IMR-90 (cell line): Measurements from ENCODE around the gene NIT1. TPM values are rescaled to one million over a fixed set of nuclear protein-coding genes. Genes with fewer than 3 reads are reported as not detected.

ENCODE experiments used
- ATAC-seq: fragments of 200-7000 bp; cut with Tn5 transposase; 2 replicates; pipeline ENCODE4 v1.9.1; 2020; ENCODE audit warnings: low read depth, mild to moderate bottlenecking, moderate library complexity
- BruUV-seq: library from RNA; stranded (reverse); fragments of 400-500 nt; replicated peaks from 2 replicates; lab custom pipeline; 2021; lab: Mats Ljungman, UMichigan
- CTCF ChIA-PET: fragments of 300-600 bp; formaldehyde crosslinking; extraction: SDS; loops from one replicate; lab custom pipeline; 2021; ENCODE audit warnings: antibody characterized with exemption; lab: Yijun Ruan, JAX
- POLR2A ChIA-PET: fragments of 300-600 bp; sonication (Branson Sonifier 250); formaldehyde crosslinking; loops from one replicate; lab custom pipeline; 2022; ENCODE audit warnings: antibody characterized with exemption; ENCODE audit not compliant: unreplicated experiment; lab: Charles Lee
- DNase-seq: peaks from one replicate; pipeline ENCODE4 v3.0.0; 2013
- H2AFZ ChIP-seq: replicated peaks from 2 replicates; pipeline ENCODE3; 2013; ENCODE audit warnings: low read length, mild to moderate bottlenecking; ENCODE audit not compliant: poor library complexity
- H2AK5ac ChIP-seq: 2 replicates; pipeline ENCODE4 v1.6.1; 2013; ENCODE audit warnings: low read depth, low read length, inconsistent platforms
- H2AK9ac ChIP-seq: replicated peaks from 2 replicates; pipeline ENCODE3; 2013; ENCODE audit warnings: mild to moderate bottlenecking, low read depth, low read length, moderate library complexity; ENCODE audit not compliant: poor library complexity
- H2BK120ac ChIP-seq: 2 replicates; pipeline ENCODE4 v1.6.1; 2013; ENCODE audit warnings: low read depth, low read length, inconsistent platforms
- H2BK15ac ChIP-seq: 3 replicates; pipeline ENCODE4 v1.6.1; 2013; ENCODE audit warnings: low read depth, low read length, inconsistent platforms
- H2BK20ac ChIP-seq: 2 replicates; pipeline ENCODE4 v1.6.1; 2013; ENCODE audit warnings: low read depth, mild to moderate bottlenecking, inconsistent platforms, low read length, moderate library complexity
- H2BK5ac ChIP-seq: 2 replicates; pipeline ENCODE4 v1.6.1; 2013; ENCODE audit warnings: mild to moderate bottlenecking, low read depth, low read length, inconsistent platforms; ENCODE audit not compliant: poor library complexity, severe bottlenecking
- H3K14ac ChIP-seq: replicated peaks from 2 replicates; pipeline ENCODE4 v1.6.1; 2013; ENCODE audit warnings: low read depth, low read length, inconsistent platforms
- H3K18ac ChIP-seq: 2 replicates; pipeline ENCODE4 v1.6.1; 2013; ENCODE audit warnings: low read depth, low read length, control low read depth
- H3K23ac ChIP-seq: 2 replicates; pipeline ENCODE4 v1.6.1; 2013; ENCODE audit warnings: low read depth, low read length, inconsistent platforms
- H3K27ac ChIP-seq: 2 replicates; pipeline ENCODE4 v1.5.1; 2013; ENCODE audit warnings: mild to moderate bottlenecking, control low read depth, low read length; ENCODE audit not compliant: insufficient read depth
- H3K27me3 ChIP-seq: 2 replicates; pipeline ENCODE4 v1.6.1; 2013; ENCODE audit warnings: low read length; ENCODE audit not compliant: control insufficient read depth, insufficient read depth
- H3K36me3 ChIP-seq: 2 replicates; pipeline ENCODE4 v1.6.1; 2013; ENCODE audit warnings: low read length, mixed read lengths; ENCODE audit not compliant: control insufficient read depth, insufficient read depth
- H3K4ac ChIP-seq: 2 replicates; pipeline ENCODE4 v1.6.1; 2013; ENCODE audit warnings: low read depth, low read length, inconsistent platforms
- H3K4me1 ChIP-seq: 2 replicates; pipeline ENCODE4 v1.6.1; 2013; ENCODE audit warnings: low read length, mixed read lengths; ENCODE audit not compliant: control insufficient read depth, insufficient read depth
- H3K4me2 ChIP-seq: 2 replicates; pipeline ENCODE4 v1.6.1; 2013; ENCODE audit warnings: low read depth, mild to moderate bottlenecking, control low read depth, low read length, moderate library complexity
- H3K4me3 ChIP-seq: 2 replicates; pipeline ENCODE4 v1.5.1; 2013; ENCODE audit warnings: low read depth, mild to moderate bottlenecking, control low read depth, low read length, moderate library complexity; ENCODE audit not compliant: insufficient read depth
- H3K56ac ChIP-seq: 2 replicates; pipeline ENCODE4 v1.6.1; 2013; ENCODE audit warnings: low read length, inconsistent platforms; ENCODE audit not compliant: insufficient read depth; ENCODE audit errors: extremely low read depth
- H3K79me1 ChIP-seq, 2 experiments: 2 replicates each; pipeline ENCODE4 v1.6.1; 2013; ENCODE audit warnings: low read length in 2 of 2, inconsistent platforms in 1 of 2, low read depth in 1 of 2
- H3K9ac ChIP-seq: 2 replicates; pipeline ENCODE4 v1.6.1; 2013; ENCODE audit warnings: low read depth, low read length, control low read depth
- H3K9me1 ChIP-seq: 2 replicates; pipeline ENCODE4 v1.6.1; 2013; ENCODE audit warnings: low read length, inconsistent platforms; ENCODE audit not compliant: insufficient read depth
- H3K9me3 ChIP-seq: 2 replicates; pipeline ENCODE4 v1.6.1; 2013; ENCODE audit warnings: low read length; ENCODE audit not compliant: control insufficient read depth, insufficient read depth
- H4K20me1 ChIP-seq: 2 replicates; pipeline ENCODE4 v1.6.1; 2013; ENCODE audit warnings: low read length, inconsistent platforms; ENCODE audit not compliant: insufficient read depth
- H4K5ac ChIP-seq: 2 replicates; pipeline ENCODE4 v1.6.1; 2013; ENCODE audit warnings: mild to moderate bottlenecking, low read depth, low read length, control low read depth
- H4K8ac ChIP-seq, 2 experiments: 2 replicates each; pipeline ENCODE4 v1.6.1; 2013; ENCODE audit warnings: low read depth in 2 of 2, low read length in 2 of 2, control low read depth in 1 of 2, inconsistent platforms in 1 of 2
- H4K91ac ChIP-seq: 2 replicates; pipeline ENCODE4 v1.6.1; 2013; ENCODE audit warnings: low read depth, low read length, inconsistent platforms; ENCODE audit not compliant: insufficient read depth
- CEBPB ChIP-seq: IDR thresholded peaks from 2 replicates; pipeline ENCODE4 v1.6.1; 2012; ENCODE audit warnings: low read depth, low read length, improper control_type of control experiment
- CHD1 ChIP-seq: IDR thresholded peaks from 2 replicates; pipeline ENCODE4 v1.6.1; 2012; ENCODE audit warnings: low read depth, low read length, improper control_type of control experiment
- ELK1 ChIP-seq: fragments of 150-350 bp; IDR thresholded peaks from 2 replicates; pipeline ENCODE4 v1.6.1; 2016; ENCODE audit warnings: low read depth, mild to moderate bottlenecking, low read length, moderate library complexity, borderline replicate concordance
- MAZ ChIP-seq: IDR thresholded peaks from 2 replicates; pipeline ENCODE4 v1.6.1; 2012; ENCODE audit warnings: low read depth, mild to moderate bottlenecking, low read length, improper control_type of control experiment, moderate library complexity, borderline replicate concordance
- NFE2L2 ChIP-seq: fragments of 150-350 bp; IDR thresholded peaks from 2 replicates; pipeline ENCODE4 v1.6.1; 2016; ENCODE audit warnings: low read depth, mild to moderate bottlenecking, low read length
- POLR2A ChIP-seq: IDR thresholded peaks from 2 replicates; pipeline ENCODE4 v1.6.1; 2012; ENCODE audit warnings: mild to moderate bottlenecking, low read depth, low read length
- RAD21 ChIP-seq: IDR thresholded peaks from 2 replicates; pipeline ENCODE4 v1.6.1; 2012; ENCODE audit warnings: low read length, improper control_type of control experiment
- SMC3 ChIP-seq: fragments of 150-350 bp; IDR thresholded peaks from 2 replicates; pipeline ENCODE4 v1.6.1; 2016; ENCODE audit warnings: low read depth, mild to moderate bottlenecking, antibody characterized with exemption, low read length, moderate library complexity
- USF2 ChIP-seq: fragments of 150-350 bp; IDR thresholded peaks from 2 replicates; pipeline ENCODE4 v1.6.1; 2017; ENCODE audit warnings: mild to moderate bottlenecking, antibody characterized with exemption, low read length, low read depth
- WGBS, 2 experiments: methylation state at CpG; one replicate each; pipeline versions ENCODE4 v1.1.5 to v1.1.7; 2013; ENCODE audit warnings: missing lambda C conversion rate in 2 of 2; ENCODE audit not compliant: insufficient read length in 1 of 2; ENCODE audit errors: extremely low coverage in 2 of 2; 5-methylcytosine and 5-hydroxymethylcytosine counted together
- dilution Hi-C: fragments of 300-500 bp; cut with HindIII; formaldehyde crosslinking; loops from one replicate; pipeline ENCODE4 v1.14.3; 2018; ENCODE audit warnings: low sequenced_read_pairs; ENCODE audit not compliant: unreplicated experiment
- in situ Hi-C: fragments of 300-500 bp; cut with MboI; formaldehyde crosslinking; loops from 3 replicates; pipeline ENCODE4 v1.14.3; 2019; ENCODE audit warnings: low sequenced_read_pairs, inconsistent platforms, mixed read lengths
- intact Hi-C: fragments of 100-400 bp; cut with micrococcal nuclease; formaldehyde crosslinking; loops from 2 replicates; pipeline ENCODE4 v1.10.0; 2022
- polyA plus RNA-seq, 3 experiments: library from polyadenylated mRNA; depleted of rRNA; stranded (reverse); fragments of >200 nt; gene quantifications; 2 replicates each; pipeline ENCODE4 v1.2.3, GENCODE V29; 2012; ENCODE audit warnings: low replicate concordance in 1 of 3
- total RNA-seq: library from RNA; depleted of rRNA; stranded (reverse); fragments of >200 nt; gene quantifications from 2 replicates; pipeline ENCODE4 v1.2.3, GENCODE V29; 2012
- TF ChIP-seq, protein P1 (sequence below): conservative IDR thresholded peaks from 2 replicates; pipeline ENCODE4 v1.5.1; 2012; ENCODE audit warnings: mild to moderate bottlenecking, low read depth, low read length, improper control_type of control experiment

NIT1 gene
- total and polyA plus RNA-seq, 2 of the 4 experiments (the other 2 are of a cell fraction), result 22.8 to 33.6 TPM

GRCh38 chr1:161072751-161073449 lies 45.0 kb upstream of the NIT1 start:
- no peaks in the 10 kb centered on the region for H3K4me1 ChIP-seq
- peak overlapping the region; percentile 23 for H2AFZ ChIP-seq
- H3K18ac ChIP-seq, result no peak overlapping the region
- H3K9ac ChIP-seq, result no peak overlapping the region
- no peak overlapping the region for H4K8ac ChIP-seq
- in situ Hi-C loops, result no loop called here
- no TSS peak for BruUV-seq
- no peaks in the 10 kb centered on the region for H3K9me1 ChIP-seq
- H2AK5ac ChIP-seq, result no peak overlapping the region
- H2BK120ac ChIP-seq, result no peak overlapping the region
- no peak overlapping the region for H3K27ac ChIP-seq
- no peak overlapping the region for H4K91ac ChIP-seq
- no peak for DNase-seq
- H3K4ac ChIP-seq, result no peak overlapping the region
- H3K27me3 ChIP-seq, result no peaks in the 10 kb centered on the region
- intact Hi-C loops, result loop anchor here (2.0 kb wide), 1 partner anchor 24 kb away; no protein-coding TSS in a partner anchor
- H3K4me2 ChIP-seq, result no peak overlapping the region
- H4K5ac ChIP-seq, result no peak overlapping the region
- H3K14ac ChIP-seq, result no peak overlapping the region
- WGBS, 2 experiments, result 87% methylated on average over 13 of the region's 19 CpGs; no CpG with 5 or more reads in 1 of the 2 experiments
- no peaks in the 10 kb centered on the region; the same call in none of the 2 replicates for H4K20me1 ChIP-seq
- H3K9me3 ChIP-seq, result no peaks in the 10 kb centered on the region
- H3K56ac ChIP-seq, result no peak overlapping the region
- no peak overlapping the region for H2AK9ac ChIP-seq
- H2BK5ac ChIP-seq, result no peak overlapping the region
- CTCF ChIA-PET, result interaction anchor here (0.5 to 0.7 kb wide), 2 partner anchors 24 to 190 kb away, joined by 3 read pairs; no protein-coding TSS in a partner anchor
- no peak overlapping the region for H3K4me3 ChIP-seq
- dilution Hi-C loops, result no loop called here
- H3K23ac ChIP-seq, result no peak overlapping the region
- POLR2A ChIA-PET, result no interaction called here
- H3K36me3 ChIP-seq, result no peaks in the 10 kb centered on the region
- no peak overlapping the region for H2BK15ac ChIP-seq
- TF ChIP-seq SMC3 (no peak), CEBPB (no peak), POLR2A (no peak), ELK1 (no peak), MAZ (no peak), CHD1 (no peak), RAD21 (no peak), USF2 (no peak), NFE2L2 (no peak)
- TF ChIP-seq, protein P1, sequence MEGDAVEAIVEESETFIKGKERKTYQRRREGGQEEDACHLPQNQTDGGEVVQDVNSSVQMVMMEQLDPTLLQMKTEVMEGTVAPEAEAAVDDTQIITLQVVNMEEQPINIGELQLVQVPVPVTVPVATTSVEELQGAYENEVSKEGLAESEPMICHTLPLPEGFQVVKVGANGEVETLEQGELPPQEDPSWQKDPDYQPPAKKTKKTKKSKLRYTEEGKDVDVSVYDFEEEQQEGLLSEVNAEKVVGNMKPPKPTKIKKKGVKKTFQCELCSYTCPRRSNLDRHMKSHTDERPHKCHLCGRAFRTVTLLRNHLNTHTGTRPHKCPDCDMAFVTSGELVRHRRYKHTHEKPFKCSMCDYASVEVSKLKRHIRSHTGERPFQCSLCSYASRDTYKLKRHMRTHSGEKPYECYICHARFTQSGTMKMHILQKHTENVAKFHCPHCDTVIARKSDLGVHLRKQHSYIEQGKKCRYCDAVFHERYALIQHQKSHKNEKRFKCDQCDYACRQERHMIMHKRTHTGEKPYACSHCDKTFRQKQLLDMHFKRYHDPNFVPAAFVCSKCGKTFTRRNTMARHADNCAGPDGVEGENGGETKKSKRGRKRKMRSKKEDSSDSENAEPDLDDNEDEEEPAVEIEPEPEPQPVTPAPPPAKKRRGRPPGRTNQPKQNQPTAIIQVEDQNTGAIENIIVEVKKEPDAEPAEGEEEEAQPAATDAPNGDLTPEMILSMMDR, result no peak
- no peaks in the 10 kb centered on the region for H3K79me1 ChIP-seq
- no peak overlapping the region for H2BK20ac ChIP-seq
- no peak for ATAC-seq
